C4-2B (cell line): ENCODE results near the gene BTBD1.

Experiments used
- ZFX ChIP-seq: fragments of 450-650 bp; IDR thresholded peaks from 2 replicates; pipeline ENCODE4 v1.6.1; 2017
- TF ChIP-seq, protein P1 (sequence below): fragments of 450-650 bp; conservative IDR thresholded peaks from 2 replicates; pipeline ENCODE4 v1.5.1; 2017; ENCODE audit warnings: mild to moderate bottlenecking

DNA sequence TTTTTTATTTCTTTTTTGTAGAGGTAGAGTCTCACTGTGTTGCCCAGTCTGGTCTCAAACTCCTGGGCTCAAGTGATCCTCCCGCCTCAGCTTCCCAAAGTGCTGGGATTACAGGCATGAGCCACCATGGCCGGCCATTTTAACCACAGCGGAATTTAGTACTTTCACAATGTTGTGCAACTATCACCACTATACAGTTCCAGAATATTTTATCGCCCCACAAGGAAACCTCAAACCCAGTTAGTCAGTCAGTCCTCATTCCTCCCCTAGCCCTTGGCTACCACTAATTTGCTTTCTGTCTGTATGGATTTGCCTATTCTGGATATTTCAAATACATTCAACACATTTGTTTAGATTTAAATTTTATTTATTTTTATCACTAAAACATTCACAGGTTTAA, 99.0 kb downstream of the BTBD1 start:
- TF ChIP-seq, protein P1, sequence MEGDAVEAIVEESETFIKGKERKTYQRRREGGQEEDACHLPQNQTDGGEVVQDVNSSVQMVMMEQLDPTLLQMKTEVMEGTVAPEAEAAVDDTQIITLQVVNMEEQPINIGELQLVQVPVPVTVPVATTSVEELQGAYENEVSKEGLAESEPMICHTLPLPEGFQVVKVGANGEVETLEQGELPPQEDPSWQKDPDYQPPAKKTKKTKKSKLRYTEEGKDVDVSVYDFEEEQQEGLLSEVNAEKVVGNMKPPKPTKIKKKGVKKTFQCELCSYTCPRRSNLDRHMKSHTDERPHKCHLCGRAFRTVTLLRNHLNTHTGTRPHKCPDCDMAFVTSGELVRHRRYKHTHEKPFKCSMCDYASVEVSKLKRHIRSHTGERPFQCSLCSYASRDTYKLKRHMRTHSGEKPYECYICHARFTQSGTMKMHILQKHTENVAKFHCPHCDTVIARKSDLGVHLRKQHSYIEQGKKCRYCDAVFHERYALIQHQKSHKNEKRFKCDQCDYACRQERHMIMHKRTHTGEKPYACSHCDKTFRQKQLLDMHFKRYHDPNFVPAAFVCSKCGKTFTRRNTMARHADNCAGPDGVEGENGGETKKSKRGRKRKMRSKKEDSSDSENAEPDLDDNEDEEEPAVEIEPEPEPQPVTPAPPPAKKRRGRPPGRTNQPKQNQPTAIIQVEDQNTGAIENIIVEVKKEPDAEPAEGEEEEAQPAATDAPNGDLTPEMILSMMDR: no peak
- TF ChIP-seq ZFX: no peak
